ENCODE results near the gene C1orf35.

The C1orf35 gene

GRCh38 chr1:228062085-228062791, 40.9 kb downstream of the C1orf35 start:
- no peak for DNase-seq

DNA sequence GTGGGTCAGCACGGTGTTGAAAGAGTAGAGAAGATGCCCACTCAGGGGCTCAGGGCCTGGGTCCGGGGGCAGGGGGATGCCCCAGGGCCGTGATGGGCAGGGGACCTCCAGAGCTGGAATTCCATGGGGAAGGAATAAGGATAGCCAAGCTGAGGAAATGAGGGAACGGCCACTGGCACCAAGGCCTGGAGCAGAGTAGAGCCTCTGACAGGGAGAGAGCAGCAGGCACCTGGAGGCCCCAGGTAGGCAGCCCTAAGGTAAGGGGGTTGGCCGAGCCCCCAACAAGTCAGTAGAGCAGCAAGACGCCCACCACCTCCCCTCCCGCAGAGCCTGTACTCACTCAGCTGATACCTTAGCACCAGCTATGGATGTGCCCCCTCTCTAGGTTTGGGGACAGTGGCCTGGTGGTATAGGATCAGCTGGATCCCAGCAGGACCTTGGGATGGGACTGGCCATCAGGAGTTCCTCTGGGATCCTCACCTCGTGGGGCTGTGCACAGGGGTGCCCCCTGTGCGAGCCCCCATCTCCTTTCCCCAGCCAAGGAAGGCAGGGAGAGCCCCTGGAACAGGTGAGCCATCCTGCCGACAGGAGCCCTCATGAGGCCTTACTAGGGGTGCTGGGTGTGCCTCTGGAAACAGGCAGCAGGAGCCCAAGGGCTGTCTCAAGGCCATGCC, 41.6 kb downstream of the C1orf35 start:
- DNase-seq, result no peak

- DNase-seq, result no peak
These were observed 42.5 kb downstream of the C1orf35 start for GRCh38 chr1:228060458-228061190.

DNA sequence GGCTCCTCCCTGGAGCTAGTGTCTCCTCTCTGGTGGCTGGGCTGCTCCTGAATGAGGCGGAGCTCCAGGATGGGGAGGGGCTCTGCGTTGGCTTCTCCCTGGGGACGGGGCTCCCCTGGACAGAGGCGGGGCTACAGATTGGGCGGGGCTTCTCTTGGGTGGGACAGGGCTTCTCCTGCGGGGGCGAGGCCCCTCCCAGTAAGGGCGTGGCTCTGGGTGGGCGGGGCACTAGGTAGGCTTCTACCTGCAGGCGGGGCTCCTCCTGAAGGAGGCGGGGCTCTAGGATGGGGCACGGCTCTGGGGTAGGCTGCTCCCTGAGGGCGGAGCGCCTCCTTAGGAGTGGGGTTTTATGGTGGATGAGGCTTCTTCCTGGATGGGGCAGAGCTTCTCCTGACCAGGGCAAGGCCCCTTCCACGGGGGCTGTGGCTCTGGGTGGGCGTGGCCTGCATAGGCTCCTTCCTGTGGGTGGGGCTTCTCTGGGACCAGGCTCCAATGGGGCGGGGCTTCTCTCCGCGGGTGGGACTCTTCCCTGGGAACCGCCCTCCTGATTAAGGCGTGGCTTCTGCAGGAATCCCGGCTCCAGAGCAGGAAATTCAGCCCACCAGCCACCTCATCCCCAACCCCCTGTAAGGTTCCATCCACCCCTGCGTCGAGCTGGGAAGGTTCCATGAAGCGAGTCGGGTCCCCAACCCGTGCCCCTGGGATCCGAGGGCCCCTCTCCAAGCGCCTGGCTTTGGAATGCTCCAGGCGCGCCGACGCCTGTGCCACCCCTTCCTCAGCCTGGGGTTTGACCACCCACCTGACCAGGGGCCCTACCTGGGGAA, 43.3 kb downstream of the C1orf35 start:
- DNase-seq, result peak; percentile 61

DNA sequence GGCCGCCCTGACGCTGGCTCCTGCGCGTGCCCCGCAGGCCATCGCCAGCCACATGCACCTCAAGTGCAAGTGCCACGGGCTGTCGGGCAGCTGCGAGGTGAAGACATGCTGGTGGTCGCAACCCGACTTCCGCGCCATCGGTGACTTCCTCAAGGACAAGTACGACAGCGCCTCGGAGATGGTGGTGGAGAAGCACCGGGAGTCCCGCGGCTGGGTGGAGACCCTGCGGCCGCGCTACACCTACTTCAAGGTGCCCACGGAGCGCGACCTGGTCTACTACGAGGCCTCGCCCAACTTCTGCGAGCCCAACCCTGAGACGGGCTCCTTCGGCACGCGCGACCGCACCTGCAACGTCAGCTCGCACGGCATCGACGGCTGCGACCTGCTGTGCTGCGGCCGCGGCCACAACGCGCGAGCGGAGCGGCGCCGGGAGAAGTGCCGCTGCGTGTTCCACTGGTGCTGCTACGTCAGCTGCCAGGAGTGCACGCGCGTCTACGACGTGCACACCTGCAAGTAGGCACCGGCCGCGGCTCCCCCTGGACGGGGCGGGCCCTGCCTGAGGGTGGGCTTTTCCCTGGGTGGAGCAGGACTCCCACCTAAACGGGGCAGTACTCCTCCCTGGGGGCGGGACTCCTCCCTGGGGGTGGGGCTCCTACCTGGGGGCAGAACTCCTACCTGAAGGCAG, 44.0 kb downstream of the C1orf35 start:
- no peak for DNase-seq

DNA sequence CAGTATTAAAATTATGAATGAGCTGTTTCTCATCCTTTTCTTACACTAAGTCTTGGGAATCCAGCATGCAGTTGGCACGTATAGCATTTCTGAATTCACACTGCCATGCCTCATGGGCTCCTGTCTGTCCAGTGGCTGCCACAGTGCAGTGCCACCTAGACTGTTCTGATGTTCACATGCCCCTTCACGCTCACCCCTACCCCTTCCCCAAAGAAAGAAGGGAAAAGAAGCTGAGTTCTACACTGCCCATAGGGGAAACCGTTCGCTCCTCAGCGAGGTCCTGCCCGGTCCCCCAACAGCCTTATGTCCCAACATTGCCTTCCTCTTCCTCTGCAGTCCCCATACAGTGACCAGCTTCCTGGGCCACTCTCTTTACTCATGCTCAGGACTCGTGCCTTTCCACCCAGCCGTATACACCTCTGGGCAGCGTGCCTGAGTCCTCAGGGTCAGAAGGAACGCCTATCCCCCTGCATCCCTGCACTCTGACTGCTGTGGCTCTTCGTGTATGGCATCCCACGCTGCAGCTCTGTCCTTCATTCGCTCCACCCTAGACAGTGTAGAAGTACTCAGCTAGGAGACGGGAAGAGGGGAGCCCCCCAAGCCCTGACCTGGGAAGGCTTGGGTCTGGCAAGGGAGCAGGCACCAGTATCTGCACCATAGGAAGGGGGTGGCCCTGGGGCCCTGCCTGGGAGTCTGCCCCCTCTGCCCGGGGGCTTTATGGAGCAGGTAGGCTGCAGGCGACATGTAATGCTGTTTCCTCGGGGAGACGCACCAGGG, 44.8 kb downstream of the C1orf35 start:
- no peak for DNase-seq
